A549 (cell line): ENCODE results near the gene PSORS1C1. TPM values are rescaled to one million over a fixed set of nuclear protein-coding genes. Genes with fewer than 3 reads are reported as not detected.

Experiments
- ATAC-seq, 2 experiments: fragments of 200-7000 bp in 1 of 2; fragments of >200 bp in 1 of 2; cut with Nextera tagmentation in 1 of 2; cut with Tn5 transposase in 1 of 2; 3 replicates each; pipeline versions ENCODE4 v1.8.0 to v1.9.1; 2018 to 2020; ENCODE audit warnings: mild to moderate bottlenecking in 1 of 2, moderate library complexity in 1 of 2
- CTCF ChIA-PET: fragments of 300-600 bp; sonication (Branson Sonifier 250); formaldehyde crosslinking; extraction: SDS; loops from one replicate; lab custom pipeline; 2021; ENCODE audit warnings: antibody characterized with exemption, inconsistent platforms; lab: Yijun Ruan, JAX
- POLR2A ChIA-PET: fragments of 350-600 bp; formaldehyde crosslinking; extraction: SDS; loops from one replicate; lab custom pipeline; 2021; ENCODE audit warnings: antibody characterized with exemption, inconsistent platforms; lab: Yijun Ruan, JAX
- DNase-seq, 2 experiments: peaks; one replicate each; pipeline versions ENCODE4 v3.0.0 to v3.0.0-alpha.2; 2011 to 2016; ENCODE audit warnings: low read depth in 1 of 2, low spot score in 1 of 2
- FAIRE-seq: peaks from 2 replicates; lab custom pipeline; 2011; peaks lifted over from hg19 to GRCh38; lab: Jason Lieb, UNC
- H3K27ac ChIP-seq, 2 experiments: fragments of >200 bp; sonication (Bioruptor Twin); formaldehyde crosslinking; 3 replicates each; pipeline ENCODE4 v1.5.1; 2016 to 2017
- H3K4me1 ChIP-seq: fragments of >200 bp; sonication (Bioruptor Twin); formaldehyde crosslinking; 3 replicates; pipeline ENCODE4 v1.6.1; 2016
- H3K4me2 ChIP-seq: fragments of >200 bp; sonication (Bioruptor Twin); formaldehyde crosslinking; 3 replicates; pipeline ENCODE4 v1.6.1; 2016
- H3K4me3 ChIP-seq: fragments of >200 bp; sonication (Bioruptor Twin); formaldehyde crosslinking; 3 replicates; pipeline ENCODE4 v1.5.1; 2016
- H3K9me3 ChIP-seq: fragments of >200 bp; sonication (Bioruptor Twin); formaldehyde crosslinking; 3 replicates; pipeline ENCODE4 v1.6.1; 2016
- CBX8 ChIP-seq: fragments of 200-600 bp; sonication (generic); IDR thresholded peaks from 2 replicates; pipeline ENCODE4 v1.6.1; 2016
- CTCF ChIP-seq: fragments of >200 bp; sonication (Bioruptor Twin); formaldehyde crosslinking; IDR thresholded peaks from 3 replicates; pipeline ENCODE4 v1.5.1; 2016
- FOSB ChIP-seq: fragments of 250-450 bp; sonication (Bioruptor Pico); IDR thresholded peaks from 2 replicates; pipeline ENCODE4 v1.5.0; 2020; ENCODE audit warnings: mild to moderate bottlenecking, moderate library complexity
- FOSL2 ChIP-seq, 2 experiments: fragments of 450-650 bp in 1 of 2; fragments of >200 bp in 1 of 2; sonication (Bioruptor Twin) in 1 of 2; formaldehyde crosslinking; IDR thresholded peaks; 2 replicates each; pipeline versions ENCODE4 v1.5.0 to v1.6.1; 2016 to 2020; ENCODE audit warnings: mild to moderate bottlenecking in 1 of 2, moderate library complexity in 1 of 2
- MAFK ChIP-seq: fragments of 450-650 bp; IDR thresholded peaks from 2 replicates; pipeline ENCODE4 v1.6.1; 2014; ENCODE audit not compliant: partially characterized antibody
- MAX ChIP-seq: IDR thresholded peaks from 2 replicates; pipeline ENCODE4 v1.6.1; 2012
- MAZ ChIP-seq: fragments of 150-350 bp; IDR thresholded peaks from 2 replicates; pipeline ENCODE4 v1.6.1; 2014; ENCODE audit warnings: antibody characterized with exemption, low read depth, low read length, borderline replicate concordance
- RAD21 ChIP-seq, 2 experiments: fragments of >200 bp in 1 of 2; sonication (Bioruptor Twin) in 1 of 2; formaldehyde crosslinking in 1 of 2; IDR thresholded peaks in 1 of 2; conservative IDR thresholded peaks in 1 of 2; 2 replicates in 1 of 2; 3 replicates in 1 of 2; pipeline ENCODE4 v1.6.1; 2012 to 2018; ENCODE audit warnings: inconsistent platforms in 1 of 2
- RNF2 ChIP-seq: fragments of 200-600 bp; sonication (generic); IDR thresholded peaks from 2 replicates; pipeline ENCODE4 v1.6.1; 2016; ENCODE audit warnings: low read depth, mild to moderate bottlenecking, antibody characterized with exemption, moderate library complexity, borderline replicate concordance
- SMC3 ChIP-seq: fragments of >200 bp; sonication (Bioruptor Twin); formaldehyde crosslinking; IDR thresholded peaks from 3 replicates; pipeline ENCODE4 v1.6.1; 2018; ENCODE audit warnings: inconsistent platforms
- ZFP36 ChIP-seq: fragments of 450-650 bp; IDR thresholded peaks from 2 replicates; pipeline ENCODE4 v1.6.1; 2014; ENCODE audit warnings: borderline replicate concordance; ENCODE audit not compliant: partially characterized antibody
- ZSCAN20 ChIP-seq: fragments of 250-450 bp; sonication (Bioruptor Pico); IDR thresholded peaks from 2 replicates; pipeline ENCODE4 v1.8.0; 2022; ENCODE audit warnings: mild to moderate bottlenecking, moderate library complexity
- WGBS: methylation state at CpG from one replicate; pipeline ENCODE4 v1.1.6; 2017; ENCODE audit errors: missing lambda C conversion rate; 5-methylcytosine and 5-hydroxymethylcytosine counted together
- polyA plus RNA-seq, 4 experiments: library from polyadenylated mRNA; depleted of rRNA in 3 of 4; stranded (reverse); fragments of >200 nt; fragmentation: RNase III in 1 of 4; extraction: RNeasy Plus Mini Kit Qiagen cat#74134 plus additional on column Dnase treatment in 1 of 4; gene quantifications; 2 replicates in 3 of 4; 3 replicates in 1 of 4; pipeline ENCODE4 v1.2.3, GENCODE V29; 2011 to 2017

The PSORS1C1 gene
- polyA plus RNA-seq, 2 of the 4 experiments (the other 2 are of a cell fraction) = 2.3 to 4.3 TPM

- Histone ChIP-seq H3K9me3 (no peaks in the 10 kb centered on the region), H3K4me2 (peak overlapping the region; percentile 25; the same call in 2 of the 3 replicates), H3K4me3 (no peak overlapping the region), H3K27ac (peak overlapping the region; percentile 44 to 50; a peak in 3 of 6 replicates), H3K4me1 (peaks cover 36% of the 10 kb centered on the region)
- DNase-seq = peak; percentile 31 to 50
- peak; percentile 62 for ATAC-seq
- FAIRE-seq = no peak
- no peak for TF ChIP-seq ZSCAN20 (CRISPR knock-in tag)
- TF ChIP-seq FOSB (CRISPR knock-in tag) = no peak
- TF ChIP-seq ZFP36 = no peak
- no peak for TF ChIP-seq RNF2
- no peak for TF ChIP-seq FOSL2 (IDR thresholded peaks at IDR 0.05)
- 0 out of 2 replicates have a peak, but pooled peaks have one; percentile 17 for TF ChIP-seq FOSL2 (CRISPR knock-in tag; IDR thresholded peaks at IDR 0.05)
- ChIA-PET CTCF (interaction anchor here (0.6 to 7.0 kb wide), 7 partner anchors 10 to 241 kb away, joined by 3 to 46 read pairs (median 8); partner anchors contain the start of gene PSORS1C1), POLR2A (interaction anchor here (0.6 kb wide), 1 partner anchor 11 kb away, joined by 3 read pairs; the partner anchor contains the start of gene PSORS1C1)
- 44% methylated on average over 11 of the region's 12 CpGs for WGBS
Measured at GRCh38 chr6:31125586-31126363, 11.2 kb downstream of the PSORS1C1 start.

GRCh38 chr6:31126396-31127175, 12.0 kb downstream of the PSORS1C1 start:
- no peak; a peak in 1 of 6 replicates for ATAC-seq
- peak overlapping the region; percentile 14; the same call in 1 of the 3 replicates for H3K4me2 ChIP-seq
- ChIA-PET CTCF (interaction anchor here (0.6 to 7.0 kb wide), 10 partner anchors 10 to 240 kb away, joined by 3 to 46 read pairs (median 7); partner anchors contain the start of genes C6orf15 and PSORS1C1), POLR2A (no interaction called here)
- no peak for DNase-seq
- no peaks in the 10 kb centered on the region for H3K9me3 ChIP-seq
- FAIRE-seq = no peak
- 79% methylated on average over 14 of the region's 16 CpGs for WGBS
- H3K4me1 ChIP-seq = peaks cover 36% of the 10 kb centered on the region
- peak overlapping the region; percentile 29 to 50; a peak in 2 of 6 replicates for H3K27ac ChIP-seq
- TF ChIP-seq ZSCAN20 (CRISPR knock-in tag) = no peak
- no peak for TF ChIP-seq MAZ
- no peak for TF ChIP-seq MAX
- TF ChIP-seq, all 56 proteins: peak for 0
- H3K4me3 ChIP-seq = no peak overlapping the region

- H3K27ac ChIP-seq = no peak overlapping the region
- no peak overlapping the region for H3K4me3 ChIP-seq
- WGBS = 2% methylated on average over 8 of the region's 8 CpGs
- FAIRE-seq (no peak), ATAC-seq (peak in 1 of 2 experiments; percentile 71; a peak in 4 of 6 replicates), DNase-seq (peak; percentile 37 to 39)
- POLR2A ChIA-PET = no interaction called here
- CTCF ChIA-PET = interaction anchor here (0.6 to 7.0 kb wide), 27 partner anchors 7 to 744 kb away, joined by 3 to 46 read pairs (median 4); partner anchors contain the start of genes PSORS1C1, PSORS1C2 and VARS2
- no peak overlapping the region for H3K4me2 ChIP-seq
- H3K9me3 ChIP-seq = no peaks in the 10 kb centered on the region
- peaks cover 23% of the 10 kb centered on the region for H3K4me1 ChIP-seq
- TF ChIP-seq CBX8 = no peak
- TF ChIP-seq MAFK = no peak
- TF ChIP-seq SMC3 = peak; percentile 42
- no peak for TF ChIP-seq MAX
- peak; percentile 63 for TF ChIP-seq CTCF
- peak; percentile 42 to 51; a peak in 3 of 5 replicates for TF ChIP-seq RAD21 (conservative IDR thresholded peaks at IDR 0.05 in 1 of 2, IDR thresholded peaks at IDR 0.05 in 1 of 2)
Measured at GRCh38 chr6:31128093-31128676, 13.6 kb downstream of the PSORS1C1 start.
